HG02970 (cell line): ENCODE results near the gene MORC3.
"Not testable (repeated sequence)": the region's sequence is repeated elsewhere in the genome, so short reads cannot be mapped to it uniquely, and the experiment has no call there.

Source experiments
- ATAC-seq: cut with Tn5 transposase; IDR thresholded peaks from one replicate; pipeline ENCODE4 v1.9.1; 2021; ENCODE audit warnings: mild to moderate bottlenecking, moderate library complexity, moderate number of reproducible peaks; ENCODE audit not compliant: unreplicated experiment, low FRiP score

The MORC3 gene

DNA sequence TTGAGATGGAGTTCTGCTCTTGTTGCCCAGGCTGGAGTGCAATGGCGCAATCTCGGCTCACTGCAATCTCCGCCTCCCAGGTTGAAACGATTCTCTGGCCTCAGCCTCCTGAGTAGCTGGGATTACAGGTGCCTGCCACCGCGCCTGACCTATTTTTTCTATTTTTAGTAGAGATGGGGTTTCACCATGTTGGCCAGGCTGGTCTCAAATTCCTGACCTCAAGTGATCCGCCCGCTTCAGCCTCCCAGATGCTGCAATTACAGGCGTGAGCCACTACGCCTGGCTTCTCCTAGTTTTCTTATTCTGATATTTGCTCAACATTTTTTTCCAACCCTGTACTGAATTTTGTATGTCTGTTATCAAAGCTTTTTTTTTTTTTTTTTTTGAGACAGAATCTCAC lies 62.7 kb downstream of the MORC3 start:
- not testable (repeated sequence) for ATAC-seq

DNA sequence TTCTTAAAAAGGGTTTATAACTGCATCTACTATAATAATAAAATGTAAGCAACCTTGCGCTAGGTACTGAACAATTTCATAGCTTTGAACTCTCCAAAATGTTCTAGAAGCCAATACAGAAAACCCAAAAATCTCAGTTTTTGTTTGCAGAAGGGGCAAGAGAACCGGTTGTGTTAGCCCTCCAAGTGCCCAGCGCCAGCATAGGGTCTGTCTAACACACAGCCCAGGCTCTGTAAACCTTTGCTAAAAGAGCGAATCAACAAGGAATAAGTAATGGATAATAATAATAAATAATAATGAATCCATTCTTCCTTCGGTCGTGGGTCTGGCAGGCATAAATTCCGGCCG lies 64.9 kb downstream of the MORC3 start:
- peak; percentile 7 for ATAC-seq

DNA sequence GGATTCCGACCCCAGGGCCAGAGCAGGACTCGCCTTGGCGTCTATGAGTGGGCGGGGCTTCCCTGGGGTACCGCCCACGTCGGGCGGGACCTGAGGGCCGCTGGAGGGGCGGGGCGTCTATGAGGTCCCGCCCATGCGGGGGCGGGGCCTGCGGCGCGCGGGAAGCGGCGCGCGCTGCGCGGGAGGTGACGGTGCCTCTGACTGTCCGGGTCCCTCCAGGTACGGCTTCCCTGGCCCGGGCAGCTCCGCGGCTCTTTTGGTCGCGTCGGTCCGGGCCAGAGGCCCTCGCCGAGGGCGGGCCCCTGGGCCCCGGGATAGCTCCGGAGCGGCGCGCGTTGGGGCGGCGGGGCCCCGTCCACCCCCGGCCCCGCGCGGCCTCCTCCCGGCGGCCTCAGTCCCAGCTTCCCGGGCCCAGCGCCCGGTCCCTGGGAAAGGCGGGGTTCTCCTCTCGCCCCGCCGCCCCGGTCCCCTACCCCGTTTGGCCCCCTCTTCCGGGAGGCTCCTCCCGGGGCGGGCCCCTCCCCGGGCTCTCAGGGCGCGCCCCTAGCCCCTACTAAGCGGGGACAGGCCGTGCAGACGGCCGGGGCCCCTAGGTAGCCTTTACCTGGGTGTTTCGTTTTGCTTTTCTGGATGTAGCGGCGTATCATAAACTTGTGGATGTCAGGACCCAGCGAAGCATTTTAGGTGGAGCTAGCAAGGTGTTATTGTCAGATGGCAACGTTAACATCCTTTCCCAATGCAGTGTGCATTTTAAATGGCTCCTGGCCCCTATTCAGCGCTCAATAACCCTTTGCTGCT lies 65.4 kb downstream of the MORC3 start, which contains the start of gene CHAF1B:
TSS of gene CHAF1B (plus strand) at position 160 of the 798 bp plus-strand sequence. CDS start 745 bp downstream, outside the sequence.
- ATAC-seq, result peak; percentile 93

DNA sequence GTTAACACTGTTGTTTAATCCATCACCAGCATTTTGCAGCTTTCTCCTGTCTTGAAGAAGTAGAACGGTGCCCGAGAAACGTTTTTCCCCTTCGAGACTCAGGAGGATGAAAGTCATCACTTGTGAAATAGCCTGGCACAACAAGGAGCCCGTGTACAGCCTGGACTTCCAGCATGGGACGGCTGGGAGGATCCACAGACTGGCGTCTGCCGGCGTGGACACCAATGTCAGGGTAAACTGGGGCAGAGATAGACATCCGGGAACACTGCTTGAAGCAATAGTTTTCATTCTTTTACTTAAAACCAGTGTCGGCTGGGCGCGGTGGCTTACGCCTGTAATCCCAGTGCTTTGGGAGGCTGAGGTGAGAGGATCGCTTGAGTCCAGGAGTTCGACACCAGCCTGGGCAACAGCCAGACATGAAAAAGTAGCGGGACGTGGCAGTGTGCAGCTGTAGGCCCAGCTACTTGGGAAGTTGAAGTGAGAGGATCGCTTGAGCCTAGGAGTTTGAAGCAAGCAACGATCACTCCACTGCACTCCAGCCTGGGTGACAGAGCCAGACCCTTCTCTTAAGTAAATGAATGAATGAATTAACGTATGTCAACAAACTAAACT lies 66.1 kb downstream of the MORC3 start:
- ATAC-seq, result no peak

DNA sequence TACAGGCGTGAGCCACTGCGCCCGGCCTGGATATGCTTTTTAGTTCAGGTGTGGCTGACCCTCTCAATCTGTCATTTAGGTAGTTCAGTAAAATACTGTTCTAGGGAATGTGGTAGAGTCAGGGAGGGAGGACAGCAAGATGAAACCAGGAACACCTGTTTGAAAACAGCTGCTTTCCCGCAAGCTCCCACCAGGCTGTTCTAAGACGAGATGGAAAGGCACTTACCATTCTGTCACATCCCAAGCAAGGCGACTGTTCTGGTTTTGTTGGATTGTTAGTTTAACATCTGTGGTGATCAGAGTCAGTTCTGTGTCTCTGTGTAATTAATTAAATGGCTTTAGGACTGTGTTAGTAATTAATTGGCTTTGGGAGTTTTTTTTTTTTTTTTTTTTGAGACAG lies 68.1 kb downstream of the MORC3 start:
- ATAC-seq, result no peak

DNA sequence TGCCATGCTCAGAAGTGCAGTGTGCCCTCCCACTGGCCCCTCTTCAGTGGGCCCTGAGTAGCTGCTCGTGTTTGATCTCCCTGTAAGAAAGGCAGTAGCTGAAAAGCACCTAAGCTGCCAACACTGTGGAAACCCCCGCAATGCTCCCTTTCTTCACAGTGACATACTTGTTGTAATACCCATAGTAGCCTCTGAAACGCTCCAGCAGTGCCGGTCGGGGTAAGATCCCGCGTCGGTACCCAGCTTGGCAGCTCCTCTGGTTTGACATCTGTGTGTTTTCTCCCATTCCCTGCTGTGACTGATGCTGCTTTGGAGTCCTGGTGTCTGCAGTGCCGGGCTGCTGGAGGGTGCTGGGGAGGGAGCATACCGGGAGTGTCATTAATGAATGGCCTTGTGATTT lies 68.8 kb downstream of the MORC3 start:
- no peak for ATAC-seq

DNA sequence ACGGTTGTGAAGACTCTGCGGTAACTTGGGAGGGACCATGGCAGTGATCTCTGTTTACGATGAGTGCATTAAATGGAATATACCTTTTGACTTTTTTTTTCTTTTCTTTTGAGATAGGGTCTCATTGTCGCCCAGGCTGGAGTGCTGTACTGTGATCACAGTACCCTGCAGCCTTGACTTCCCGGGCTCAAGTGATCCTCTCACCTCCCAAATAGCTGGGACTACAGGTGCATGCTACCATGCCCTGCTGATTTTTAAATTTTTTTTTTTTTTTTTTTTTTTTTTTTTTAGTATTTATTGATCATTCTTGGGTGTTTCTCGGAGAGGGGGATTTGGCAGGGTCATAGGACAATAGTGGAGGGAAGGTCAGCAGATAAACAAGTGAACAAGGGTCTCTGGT lies 71.7 kb downstream of the MORC3 start:
- ATAC-seq, result not testable (repeated sequence)

DNA sequence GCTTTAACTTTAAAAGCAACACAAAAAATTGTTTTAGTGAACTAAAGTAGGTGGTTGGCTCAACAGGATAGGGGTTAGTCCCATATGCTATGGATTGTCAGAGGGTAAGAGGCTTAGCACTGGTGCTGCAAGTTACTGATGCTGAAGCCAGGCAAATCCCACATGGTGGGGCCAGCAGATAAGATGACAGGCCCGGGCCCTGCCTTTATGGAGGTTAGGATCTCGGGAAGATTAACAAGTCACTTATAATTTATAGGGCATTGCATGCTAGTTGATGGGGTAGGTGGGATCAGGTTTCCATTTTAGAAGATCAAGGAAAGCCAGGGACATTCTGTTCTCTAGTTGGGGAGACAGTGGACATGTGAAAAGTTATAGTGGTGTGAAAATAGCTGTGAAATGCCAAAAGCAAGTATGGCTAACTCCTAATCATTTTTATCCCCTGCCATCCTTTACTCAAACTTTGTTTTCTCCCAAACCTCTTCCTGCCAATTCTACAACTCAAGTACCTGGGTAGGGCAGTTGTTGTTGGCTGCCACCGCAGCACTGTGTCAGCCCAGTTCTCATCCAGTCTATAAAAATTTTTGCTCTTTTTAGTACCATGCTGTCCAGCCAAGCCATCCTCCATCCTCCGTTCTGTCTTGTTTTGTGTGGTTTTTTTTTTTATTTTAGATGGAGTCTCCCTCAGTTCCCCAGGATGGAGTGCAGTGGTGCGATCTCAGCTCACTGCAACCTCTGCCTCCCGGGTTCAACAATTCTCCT lies 75.5 kb downstream of the MORC3 start:
- no peak for ATAC-seq

DNA sequence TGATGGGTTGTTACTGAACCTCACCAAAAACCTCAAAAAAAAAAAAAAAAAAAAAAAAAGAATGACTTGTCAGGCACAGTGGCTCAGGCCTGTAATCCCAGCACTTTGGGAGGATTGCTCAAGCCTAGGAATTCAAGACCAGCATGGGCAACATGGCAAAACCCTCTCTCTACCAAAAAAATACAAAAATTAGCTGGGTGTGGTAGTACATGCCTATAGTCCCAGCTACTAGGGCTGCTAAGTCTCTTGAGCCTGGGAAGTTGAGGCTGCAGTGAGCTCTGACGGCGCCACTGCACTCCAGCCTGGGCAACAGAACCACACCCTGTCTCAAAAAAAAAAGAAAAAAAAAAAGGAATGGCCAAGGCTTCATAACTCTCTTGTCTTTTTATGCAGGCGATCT lies 76.3 kb downstream of the MORC3 start:
- ATAC-seq, result no peak

DNA sequence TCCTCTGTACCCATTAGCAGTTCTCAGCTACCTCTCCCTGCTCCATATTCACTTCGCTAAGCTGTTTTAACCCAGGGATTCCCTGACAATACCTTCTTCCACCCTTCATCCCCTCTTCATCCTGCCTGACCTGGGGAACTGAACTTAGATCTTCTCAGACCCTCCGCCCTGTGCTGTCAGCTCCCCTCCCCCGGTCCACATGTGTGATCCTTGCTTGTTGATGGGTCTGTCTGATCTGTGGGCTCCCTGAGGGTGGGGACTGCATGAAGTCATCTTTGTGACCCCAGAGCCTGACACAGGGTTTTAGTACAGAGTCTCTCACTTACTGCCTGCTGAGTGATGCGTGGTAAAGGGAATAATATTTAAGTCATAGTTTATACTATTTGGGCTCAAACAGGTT lies 77.0 kb downstream of the MORC3 start:
- no peak for ATAC-seq

DNA sequence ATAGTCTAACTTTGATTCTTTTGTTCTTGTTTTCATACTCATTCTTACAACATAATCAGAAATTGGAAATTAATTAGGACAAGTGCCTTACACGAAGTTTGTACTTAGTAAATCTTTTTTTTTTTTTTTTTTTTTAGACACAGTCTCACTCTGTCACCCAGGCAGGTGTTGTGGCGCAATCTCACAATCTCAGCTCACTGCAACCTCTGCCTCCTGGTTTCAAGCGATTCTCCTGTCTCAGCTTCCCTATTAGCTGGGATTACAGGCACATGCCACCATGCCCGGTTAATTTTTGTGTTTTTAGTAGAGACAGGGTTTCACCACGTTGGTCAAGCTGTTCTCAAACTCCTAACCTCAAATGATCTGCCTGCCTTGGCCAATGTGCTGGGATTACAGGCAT lies 77.6 kb downstream of the MORC3 start:
- no peak for ATAC-seq

DNA sequence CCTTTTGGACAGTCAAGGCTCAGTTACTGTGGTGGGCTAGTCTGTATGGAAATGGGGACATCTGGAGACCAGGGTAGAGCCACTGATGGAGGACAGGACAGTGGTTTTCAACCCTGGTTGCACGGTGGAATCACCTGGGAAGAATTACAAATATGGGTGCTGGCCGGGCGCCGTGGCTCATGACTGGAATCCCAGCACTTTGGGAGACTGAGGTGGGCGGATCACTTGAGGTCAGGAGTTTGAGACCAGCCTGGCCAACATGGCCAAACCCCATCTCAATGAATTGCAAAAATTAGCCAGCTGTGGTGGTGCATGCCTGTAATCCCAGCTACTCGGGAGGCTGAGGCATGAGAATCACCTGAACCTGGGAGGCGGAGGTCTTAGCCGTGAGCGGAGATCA lies 79.7 kb downstream of the MORC3 start:
- ATAC-seq, result not testable (repeated sequence)

DNA sequence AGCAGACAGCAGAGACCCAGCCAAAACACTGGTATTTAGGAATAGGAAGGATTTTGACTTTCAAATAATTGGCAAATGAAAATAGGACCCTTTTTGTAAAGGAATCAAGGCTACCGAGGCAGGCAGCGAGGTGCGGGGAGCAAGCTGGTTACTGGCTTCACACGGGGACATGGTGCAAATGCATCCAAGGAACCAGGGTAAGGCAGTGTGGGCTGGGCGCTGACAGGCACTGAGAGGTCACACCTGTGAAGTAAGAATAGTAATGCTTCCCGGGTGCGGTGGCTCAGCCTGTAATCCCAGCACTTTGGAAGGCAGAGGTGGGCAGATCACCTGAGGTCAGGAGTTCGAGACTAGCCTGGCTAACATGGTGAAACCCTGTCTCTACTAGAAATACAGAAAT lies 80.7 kb downstream of the MORC3 start:
- ATAC-seq, result no peak

DNA sequence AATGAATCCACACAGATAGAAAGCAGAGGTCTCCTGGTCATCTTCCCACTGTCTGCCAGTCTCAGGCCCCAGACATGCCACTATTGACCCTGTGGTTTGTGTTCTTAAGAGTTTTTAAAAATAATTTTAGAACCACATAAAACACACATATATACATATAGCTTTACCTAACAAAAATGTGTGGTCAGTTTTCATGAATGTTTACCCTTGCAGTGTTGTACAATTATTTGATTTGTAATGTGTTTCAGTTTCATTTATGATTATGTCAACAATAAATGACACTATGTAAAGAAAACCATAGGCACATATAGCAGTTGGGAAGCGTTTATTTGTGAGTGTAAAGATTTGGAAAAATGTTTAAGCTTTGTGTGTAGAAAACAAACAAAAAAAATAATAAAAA lies 82.3 kb downstream of the MORC3 start:
- ATAC-seq, result no peak

DNA sequence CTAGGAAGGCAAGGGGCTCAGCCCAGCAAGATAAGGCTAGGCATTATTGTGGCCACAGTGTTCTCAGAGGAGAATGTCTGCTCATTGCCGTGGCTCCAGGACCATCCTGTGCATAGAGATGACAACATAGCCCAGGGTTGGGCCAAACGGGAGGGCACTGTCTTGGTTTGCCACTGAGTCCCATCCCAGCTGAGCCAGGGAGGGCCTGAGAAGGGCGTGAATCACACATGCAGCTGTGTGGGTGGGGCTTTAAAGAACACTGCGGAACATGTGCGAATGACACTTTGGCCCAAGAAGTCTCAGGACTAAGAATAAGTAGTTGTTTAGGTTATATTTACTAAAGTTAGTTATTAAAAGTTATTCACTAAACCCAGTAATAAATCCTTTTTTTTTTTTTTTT lies 83.7 kb downstream of the MORC3 start:
- no peak for ATAC-seq

DNA sequence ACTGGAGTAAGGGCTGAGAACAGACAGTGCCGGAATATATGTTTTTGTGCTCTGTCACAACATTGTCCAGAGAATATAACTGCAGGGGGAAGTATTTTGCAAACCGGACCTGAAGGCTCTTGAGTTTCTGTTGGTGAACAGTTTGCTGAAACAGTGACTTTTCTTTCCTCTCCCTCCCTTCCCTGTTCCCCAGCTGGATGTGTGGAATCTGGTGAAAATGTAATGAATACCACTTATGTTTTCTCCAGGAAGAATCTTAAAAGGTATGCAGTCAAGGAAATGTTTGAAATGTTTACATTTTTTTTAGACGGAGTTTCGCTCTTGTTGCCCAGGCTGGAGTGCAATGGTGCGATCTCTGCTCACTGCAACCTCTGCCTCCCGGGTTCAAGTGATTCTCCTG lies 88.6 kb downstream of the MORC3 start:
- ATAC-seq, result no peak

DNA sequence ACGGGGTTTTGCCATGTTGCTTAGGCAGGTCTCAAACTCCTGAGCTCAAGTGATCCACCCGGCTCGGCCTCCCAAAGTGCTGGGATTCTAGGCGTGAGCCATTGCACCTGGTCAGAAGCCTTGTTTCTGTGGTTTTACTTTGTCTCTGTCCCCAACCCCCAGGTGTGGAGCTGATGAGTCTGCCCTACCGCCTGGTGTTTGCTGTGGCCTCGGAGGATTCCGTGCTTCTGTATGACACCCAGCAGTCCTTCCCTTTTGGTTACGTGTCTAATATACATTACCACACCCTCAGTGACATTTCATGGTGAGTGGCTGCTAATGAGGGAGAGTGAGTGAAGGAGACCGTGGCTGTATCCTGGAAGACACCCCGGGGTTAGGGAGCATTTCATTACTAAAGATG lies 91.3 kb downstream of the MORC3 start:
- no peak for ATAC-seq

DNA sequence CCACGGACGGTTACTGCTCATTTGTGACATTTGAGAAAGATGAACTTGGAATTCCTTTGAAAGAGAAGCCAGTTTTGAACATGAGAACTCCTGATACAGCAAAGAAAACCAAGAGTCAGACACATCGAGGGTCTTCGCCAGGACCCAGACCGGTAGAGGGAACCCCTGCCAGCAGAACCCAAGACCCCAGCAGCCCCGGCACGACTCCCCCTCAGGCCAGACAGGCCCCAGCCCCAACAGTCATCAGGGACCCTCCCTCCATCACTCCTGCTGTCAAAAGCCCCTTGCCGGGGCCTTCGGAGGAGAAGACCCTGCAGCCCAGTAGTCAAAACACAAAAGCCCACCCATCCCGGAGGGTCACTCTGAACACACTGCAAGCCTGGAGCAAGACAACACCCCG lies 92.9 kb downstream of the MORC3 start:
- no peak for ATAC-seq

DNA sequence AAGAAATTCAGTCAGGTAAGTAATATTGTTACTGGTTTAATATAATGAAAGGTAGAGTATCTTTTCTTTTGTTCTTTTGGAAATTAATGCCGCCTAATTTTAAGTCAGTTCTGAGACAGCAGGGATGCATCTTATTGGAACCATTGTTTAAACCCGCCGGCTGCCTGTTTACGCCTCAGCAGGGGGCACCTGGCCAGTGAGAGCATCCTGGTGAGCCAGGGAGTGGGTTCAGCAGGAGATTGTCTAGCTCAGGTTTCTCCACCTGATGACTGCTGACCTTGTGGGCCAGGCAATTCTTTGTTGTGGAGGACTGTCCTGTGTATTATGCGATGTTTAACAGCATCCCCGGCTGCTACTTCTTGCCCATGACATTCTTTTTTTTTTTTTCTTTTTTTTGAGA lies 95.4 kb downstream of the MORC3 start:
- ATAC-seq, result no peak

DNA sequence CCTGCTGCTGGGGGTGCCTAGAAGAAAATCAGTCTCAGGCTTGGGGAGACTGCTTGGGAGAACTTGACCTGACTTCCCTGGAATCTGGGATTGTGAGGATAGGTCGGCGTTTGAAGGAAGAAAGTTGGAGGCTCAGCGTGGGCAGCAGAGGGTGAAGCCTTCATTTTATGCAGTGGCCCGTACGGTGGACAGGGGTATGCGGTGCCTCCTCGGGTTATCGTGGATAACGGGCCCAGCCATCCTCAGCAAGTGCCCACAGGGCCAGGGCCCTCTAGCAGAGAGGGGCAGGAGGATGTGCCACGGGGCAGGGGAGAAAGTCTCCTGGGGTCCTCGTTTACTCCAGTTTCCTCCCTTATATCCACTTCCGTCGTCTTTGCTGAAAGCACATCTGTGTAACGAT lies 99.2 kb downstream of the MORC3 start:
- no peak for ATAC-seq

DNA sequence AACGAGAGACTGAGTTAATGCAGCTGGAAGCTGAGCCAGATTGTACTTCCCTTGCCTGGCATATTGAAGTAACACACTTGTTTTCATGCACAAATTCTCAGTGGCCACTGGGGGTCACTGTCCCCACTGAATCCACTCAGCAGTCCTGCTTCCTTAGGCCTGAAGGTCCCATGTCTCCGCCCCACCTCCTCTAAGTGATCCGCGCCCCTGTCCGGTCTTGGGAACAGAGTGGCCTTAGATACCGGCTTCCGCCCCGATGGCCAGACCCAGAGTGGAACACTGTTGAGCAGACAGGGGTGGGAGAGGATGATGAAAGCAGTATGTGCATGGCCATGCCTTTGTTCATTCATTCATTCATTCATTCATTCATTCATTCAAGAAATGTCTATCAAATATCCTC lies 100.0 kb downstream of the MORC3 start:
- no peak for ATAC-seq
